ENCODE measurements around the gene S100A2.

The S100A2 gene

DNA sequence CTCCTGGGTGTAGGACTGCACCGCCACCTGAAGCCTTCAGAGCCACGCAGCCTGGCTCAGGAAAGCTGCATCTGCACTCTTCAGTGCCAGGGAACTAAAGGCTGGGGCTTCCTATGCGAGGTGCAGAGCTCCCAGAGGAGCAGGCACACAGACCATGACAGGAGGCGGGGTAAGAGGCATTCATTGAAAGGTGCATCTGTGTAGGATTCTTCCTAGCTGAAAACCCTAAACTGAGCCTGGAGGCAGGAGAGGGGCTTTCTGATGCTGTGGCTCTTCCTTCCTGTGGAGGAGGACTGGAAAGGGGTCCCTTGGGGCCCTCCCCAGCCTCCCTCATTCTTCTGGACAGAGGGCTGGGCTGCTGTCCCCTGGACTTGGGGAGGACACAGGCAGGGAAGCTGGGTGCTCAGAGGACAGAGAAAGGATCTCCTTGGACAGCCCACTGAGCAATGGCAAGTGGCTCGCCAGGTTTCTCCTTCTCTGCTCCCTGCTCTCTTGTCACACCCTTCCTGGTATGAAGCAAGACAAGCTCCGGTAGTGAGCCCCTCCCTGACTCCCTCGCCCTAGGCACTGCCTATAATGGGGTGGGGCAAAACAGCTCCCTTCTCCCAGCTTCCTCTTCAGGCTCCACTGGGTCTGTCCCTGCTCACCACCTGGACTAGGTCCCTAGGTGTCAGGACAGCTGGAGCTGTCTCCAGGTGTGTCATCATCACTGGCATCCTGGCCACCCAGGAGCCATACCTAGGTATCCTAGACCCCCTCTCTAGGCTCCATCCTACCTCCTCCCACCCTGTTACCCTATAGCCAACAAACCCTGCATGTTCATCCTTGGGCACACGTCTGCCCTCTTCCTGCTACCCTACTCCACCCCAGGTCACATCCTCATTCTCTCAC, 49.9 kb downstream of the S100A2 start:
- peak in 1 of 2 donors; percentile 22 for DNase-seq (ENCODE audit: low read depth in 2 of 2)
- TF ChIP-seq, protein P1, sequence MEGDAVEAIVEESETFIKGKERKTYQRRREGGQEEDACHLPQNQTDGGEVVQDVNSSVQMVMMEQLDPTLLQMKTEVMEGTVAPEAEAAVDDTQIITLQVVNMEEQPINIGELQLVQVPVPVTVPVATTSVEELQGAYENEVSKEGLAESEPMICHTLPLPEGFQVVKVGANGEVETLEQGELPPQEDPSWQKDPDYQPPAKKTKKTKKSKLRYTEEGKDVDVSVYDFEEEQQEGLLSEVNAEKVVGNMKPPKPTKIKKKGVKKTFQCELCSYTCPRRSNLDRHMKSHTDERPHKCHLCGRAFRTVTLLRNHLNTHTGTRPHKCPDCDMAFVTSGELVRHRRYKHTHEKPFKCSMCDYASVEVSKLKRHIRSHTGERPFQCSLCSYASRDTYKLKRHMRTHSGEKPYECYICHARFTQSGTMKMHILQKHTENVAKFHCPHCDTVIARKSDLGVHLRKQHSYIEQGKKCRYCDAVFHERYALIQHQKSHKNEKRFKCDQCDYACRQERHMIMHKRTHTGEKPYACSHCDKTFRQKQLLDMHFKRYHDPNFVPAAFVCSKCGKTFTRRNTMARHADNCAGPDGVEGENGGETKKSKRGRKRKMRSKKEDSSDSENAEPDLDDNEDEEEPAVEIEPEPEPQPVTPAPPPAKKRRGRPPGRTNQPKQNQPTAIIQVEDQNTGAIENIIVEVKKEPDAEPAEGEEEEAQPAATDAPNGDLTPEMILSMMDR (IDR thresholded peaks at IDR 0.05; ENCODE audit: low read depth, low read length), result no peak
- H3K4me3 ChIP-seq (replicated peaks in 1 of 2; ENCODE audit: low read depth in 2 of 2, low read length in 2 of 2), result no peak overlapping the region

- no peak overlapping the region for H3K4me3 ChIP-seq (replicated peaks in 1 of 2; ENCODE audit: low read depth in 2 of 2, low read length in 2 of 2)
Measured at GRCh38 chr1:153513666-153514065, 52.0 kb downstream of the S100A2 start.

DNA sequence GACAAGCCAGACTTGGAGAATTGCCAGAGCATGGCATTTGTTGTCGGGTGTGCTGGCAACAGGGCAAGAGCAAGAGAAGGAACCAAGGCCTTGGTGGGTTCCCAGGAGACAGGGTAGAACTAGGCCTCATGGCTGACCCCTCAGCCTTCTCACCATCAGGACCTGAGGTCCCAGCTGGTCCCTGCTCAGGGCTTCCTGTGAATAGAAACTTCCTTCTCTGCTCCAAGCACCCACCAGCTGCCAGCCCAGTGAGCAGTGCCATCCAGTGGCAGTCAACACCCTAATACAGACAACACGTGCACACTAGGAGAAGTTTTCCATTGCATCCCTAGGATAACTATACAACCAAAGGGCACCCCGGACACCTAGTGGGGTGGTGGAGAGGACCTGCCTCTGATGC, 52.6 kb downstream of the S100A2 start:
- H3K4me3 ChIP-seq (replicated peaks in 1 of 2; ENCODE audit: low read depth in 2 of 2, low read length in 2 of 2), result no peak overlapping the region
- TF ChIP-seq, protein P1 (IDR thresholded peaks at IDR 0.05; ENCODE audit: low read depth, low read length), result no peak
- no peak for DNase-seq (ENCODE audit: low read depth in 2 of 2)

More at GRCh38 chr1:153513666-153514065, 52.0 kb downstream of the S100A2 start:
- TF ChIP-seq, protein P1 (IDR thresholded peaks at IDR 0.05; ENCODE audit: low read depth, low read length), result no peak
- DNase-seq (ENCODE audit: low read depth in 2 of 2), result no peak
